Cerebellar cortex (tissue), 1 donor: ENCODE results near the gene PP2D1.
A peak's percentile ranks its signal among the peaks of the same experiment; 100 is the strongest.
"Not testable (repeated sequence)": the region's sequence is repeated elsewhere in the genome, so short reads cannot be mapped to it uniquely, and the experiment has no call there.

Experiments
- DNase-seq: peaks from one replicate; pipeline ENCODE4 v3.0.0-alpha.2; 2015; ENCODE audit warnings: low spot score

PP2D1 gene

GRCh38 chr3:20012164-20012563 lies at the start of gene PP2D1:
Gene PP2D1, minus strand, starts transcription at chr3:20012264. Its CDS starts 192 bp downstream, at chr3:20012072.
- DNase-seq, result no peak

- no peak for DNase-seq
These were observed 49.1 kb upstream of the PP2D1 start for GRCh38 chr3:20060974-20061685.

- DNase-seq, result no peak
These were observed 47.9 kb upstream of the PP2D1 start for GRCh38 chr3:20059929-20060328.

- DNase-seq, result no peak
These were observed 45.6 kb upstream of the PP2D1 start for GRCh38 chr3:20057612-20058180.

- DNase-seq, result no peak
These were observed 44.9 kb upstream of the PP2D1 start for GRCh38 chr3:20056725-20057611.

- no peak for DNase-seq
These were observed 43.8 kb upstream of the PP2D1 start for GRCh38 chr3:20055842-20056241.

GRCh38 chr3:20055020-20055775 lies 43.1 kb upstream of the PP2D1 start:
- DNase-seq, result peak; percentile 69

- no peak for DNase-seq
These were observed 42.5 kb upstream of the PP2D1 start for GRCh38 chr3:20054549-20054987.

- DNase-seq, result no peak
These were observed 40.8 kb upstream of the PP2D1 start for GRCh38 chr3:20052851-20053250.

- DNase-seq, result no peak
These were observed 39.2 kb upstream of the PP2D1 start for GRCh38 chr3:20051123-20051806.

- DNase-seq, result no peak
These were observed 36.2 kb upstream of the PP2D1 start for GRCh38 chr3:20047976-20048883.

- no peak for DNase-seq
These were observed 35.3 kb upstream of the PP2D1 start for GRCh38 chr3:20047341-20047779.

GRCh38 chr3:20046556-20046955 lies 34.5 kb upstream of the PP2D1 start:
- no peak for DNase-seq

- DNase-seq, result not testable (repeated sequence)
These were observed 33.1 kb upstream of the PP2D1 start for GRCh38 chr3:20045141-20045540.

GRCh38 chr3:20043825-20044224 lies 31.8 kb upstream of the PP2D1 start:
- no peak for DNase-seq

- DNase-seq, result no peak
These were observed 31.3 kb upstream of the PP2D1 start for GRCh38 chr3:20043396-20043795.

GRCh38 chr3:20042331-20042730 lies 30.3 kb upstream of the PP2D1 start:
- no peak for DNase-seq

- peak; percentile 92 for DNase-seq
These were observed 29.2 kb upstream of the PP2D1 start for GRCh38 chr3:20041197-20041780.

GRCh38 chr3:20040548-20041196 lies 28.6 kb upstream of the PP2D1 start:
- peak; percentile 67 for DNase-seq
